Measurements from ENCODE around the gene ZDHHC4.

DNA sequence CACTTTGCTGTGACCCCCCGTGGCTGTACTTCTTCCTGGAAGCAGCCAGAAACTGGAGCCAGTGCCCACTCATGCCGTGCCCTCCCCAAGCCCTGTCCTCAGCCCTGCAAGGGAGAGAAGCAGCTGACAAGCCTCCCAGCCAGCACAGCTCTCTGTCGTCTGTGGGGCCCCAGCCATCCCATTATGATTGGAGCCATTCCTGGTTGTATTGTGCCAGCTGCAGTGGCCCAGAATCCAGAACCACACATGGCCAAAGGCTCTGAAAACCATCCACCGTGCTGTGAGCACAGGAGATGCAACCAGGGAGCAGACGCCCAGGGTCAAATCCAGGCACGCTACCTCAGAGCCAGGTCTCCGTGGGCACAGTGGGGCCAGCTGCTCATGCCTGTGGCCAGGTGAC lies 44.7 kb upstream of the ZDHHC4 start:
- TF ChIP-seq, protein P1, sequence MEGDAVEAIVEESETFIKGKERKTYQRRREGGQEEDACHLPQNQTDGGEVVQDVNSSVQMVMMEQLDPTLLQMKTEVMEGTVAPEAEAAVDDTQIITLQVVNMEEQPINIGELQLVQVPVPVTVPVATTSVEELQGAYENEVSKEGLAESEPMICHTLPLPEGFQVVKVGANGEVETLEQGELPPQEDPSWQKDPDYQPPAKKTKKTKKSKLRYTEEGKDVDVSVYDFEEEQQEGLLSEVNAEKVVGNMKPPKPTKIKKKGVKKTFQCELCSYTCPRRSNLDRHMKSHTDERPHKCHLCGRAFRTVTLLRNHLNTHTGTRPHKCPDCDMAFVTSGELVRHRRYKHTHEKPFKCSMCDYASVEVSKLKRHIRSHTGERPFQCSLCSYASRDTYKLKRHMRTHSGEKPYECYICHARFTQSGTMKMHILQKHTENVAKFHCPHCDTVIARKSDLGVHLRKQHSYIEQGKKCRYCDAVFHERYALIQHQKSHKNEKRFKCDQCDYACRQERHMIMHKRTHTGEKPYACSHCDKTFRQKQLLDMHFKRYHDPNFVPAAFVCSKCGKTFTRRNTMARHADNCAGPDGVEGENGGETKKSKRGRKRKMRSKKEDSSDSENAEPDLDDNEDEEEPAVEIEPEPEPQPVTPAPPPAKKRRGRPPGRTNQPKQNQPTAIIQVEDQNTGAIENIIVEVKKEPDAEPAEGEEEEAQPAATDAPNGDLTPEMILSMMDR (conservative IDR thresholded peaks at IDR 0.05; ENCODE audit: low read depth, low read length) = no peak
- no peak for TF ChIP-seq EZH2 (IDR thresholded peaks at IDR 0.05; ENCODE audit: low read length, unreplicated experiment)
